HepG2 (cell line): Measurements from ENCODE around the gene UBE3D. TPM values are rescaled to one million over a fixed set of nuclear protein-coding genes. Genes with fewer than 3 reads are reported as not detected.
A peak's percentile ranks its signal among the peaks of the same experiment; 100 is the strongest.

Experiments
- GPBP1L1 ChIP-seq: sonication (generic); formaldehyde crosslinking; IDR thresholded peaks from 2 replicates; pipeline ENCODE4 v1.5.0; 2020; ENCODE audit warnings: mild to moderate bottlenecking, missing genetic modification reagents
- GZF1 ChIP-seq: sonication (generic); formaldehyde crosslinking; IDR thresholded peaks from 2 replicates; pipeline ENCODE4 v1.5.1; 2020; ENCODE audit warnings: mild to moderate bottlenecking, missing genetic modification reagents
- KAT7 ChIP-seq: IDR thresholded peaks from 2 replicates; pipeline ENCODE4 v1.6.1; 2018; ENCODE audit warnings: borderline replicate concordance, missing compliant biosample characterization
- MAFG ChIP-seq: sonication (generic); formaldehyde crosslinking; IDR thresholded peaks from 2 replicates; pipeline ENCODE4 v1.5.1; 2020; ENCODE audit warnings: mild to moderate bottlenecking, missing genetic modification reagents
- NFYB ChIP-seq: sonication (generic); formaldehyde crosslinking; IDR thresholded peaks from 2 replicates; pipeline ENCODE4 v1.4.0; 2020; ENCODE audit warnings: missing genetic modification reagents
- PAX8 ChIP-seq: sonication (generic); formaldehyde crosslinking; IDR thresholded peaks from 2 replicates; pipeline ENCODE4 v1.8.0; 2022; ENCODE audit warnings: mild to moderate bottlenecking, missing genetic modification reagents, borderline replicate concordance
- PLSCR1 ChIP-seq: sonication (generic); formaldehyde crosslinking; IDR thresholded peaks from 2 replicates; pipeline ENCODE4 v1.5.0; 2020; ENCODE audit warnings: missing genetic modification reagents, mild to moderate bottlenecking, borderline replicate concordance
- PRPF4 ChIP-seq: fragments of 200-400 bp; formaldehyde crosslinking; IDR thresholded peaks from 2 replicates; pipeline ENCODE4 v1.6.1; 2016; ENCODE audit warnings: low read length, low read depth; ENCODE audit not compliant: poor library complexity, severe bottlenecking
- TARDBP ChIP-seq: sonication (generic); formaldehyde crosslinking; IDR thresholded peaks from 2 replicates; pipeline ENCODE4 v1.8.0; 2022; ENCODE audit warnings: mild to moderate bottlenecking, missing genetic modification reagents
- ZFP37 ChIP-seq: sonication (generic); formaldehyde crosslinking; IDR thresholded peaks from 2 replicates; pipeline ENCODE4 v1.4.0; 2020; ENCODE audit warnings: missing genetic modification reagents, borderline replicate concordance
- ZFP82 ChIP-seq: sonication (generic); formaldehyde crosslinking; IDR thresholded peaks from 2 replicates; pipeline ENCODE4 v1.5.1; 2020; ENCODE audit warnings: mild to moderate bottlenecking, missing genetic modification reagents, borderline replicate concordance
- ZNF10 ChIP-seq: sonication (generic); formaldehyde crosslinking; IDR thresholded peaks from 2 replicates; pipeline ENCODE4 v1.4.0; 2020; ENCODE audit warnings: mild to moderate bottlenecking, low read depth, missing genetic modification reagents, borderline replicate concordance
- ZNF160 ChIP-seq: sonication (generic); formaldehyde crosslinking; IDR thresholded peaks from 2 replicates; pipeline ENCODE4 v1.8.0; 2022; ENCODE audit warnings: mild to moderate bottlenecking, inconsistent platforms, missing genetic modification reagents
- ZNF260 ChIP-seq: sonication (generic); formaldehyde crosslinking; IDR thresholded peaks from 2 replicates; pipeline ENCODE4 v1.4.0; 2020; ENCODE audit warnings: missing genetic modification reagents, low read depth, mild to moderate bottlenecking, borderline replicate concordance
- ZNF337 ChIP-seq: sonication (generic); formaldehyde crosslinking; IDR thresholded peaks from 2 replicates; pipeline ENCODE4 v1.5.1; 2020; ENCODE audit warnings: missing genetic modification reagents, low read depth, mild to moderate bottlenecking, borderline replicate concordance
- ZNF597 ChIP-seq: sonication (generic); formaldehyde crosslinking; IDR thresholded peaks from 2 replicates; pipeline ENCODE4 v1.5.0; 2020; ENCODE audit warnings: missing genetic modification reagents
- ZNF704 ChIP-seq: sonication (generic); formaldehyde crosslinking; IDR thresholded peaks from 2 replicates; pipeline ENCODE4 v1.8.1; 2023; ENCODE audit warnings: mild to moderate bottlenecking, inconsistent platforms, moderate library complexity, missing genetic modification reagents, borderline replicate concordance
- ZNF720 ChIP-seq: sonication (generic); formaldehyde crosslinking; IDR thresholded peaks from 2 replicates; pipeline ENCODE4 v1.4.0; 2020; ENCODE audit warnings: missing genetic modification reagents
- ZNF772 ChIP-seq: sonication (generic); formaldehyde crosslinking; IDR thresholded peaks from 2 replicates; pipeline ENCODE4 v1.5.0; 2020; ENCODE audit warnings: mild to moderate bottlenecking, missing genetic modification reagents
- ZNF800 ChIP-seq: sonication (generic); formaldehyde crosslinking; IDR thresholded peaks from 2 replicates; pipeline ENCODE4 v1.4.0; 2020; ENCODE audit warnings: missing genetic modification reagents
- ZSCAN12 ChIP-seq: sonication (generic); formaldehyde crosslinking; IDR thresholded peaks from 2 replicates; pipeline ENCODE4 v1.9.0; 2021; ENCODE audit warnings: mild to moderate bottlenecking, missing genetic modification reagents
- polyA plus RNA-seq, 8 experiments: library from polyadenylated mRNA; depleted of rRNA in 3 of 8; stranded (reverse) in 7 of 8; unstranded in 1 of 8; fragments of >200 nt; fragmentation: Illumina TruSeq in 4 of 8; extraction: Trizol in 4 of 8; gene quantifications; 2 replicates each; pipeline versions ENCODE4 v1.2.1 to v1.2.3, GENCODE V29; 2011 to 2016; ENCODE audit warnings: low read depth in 4 of 8, missing spikeins in 1 of 8, mixed read lengths in 1 of 8; ENCODE audit not compliant: insufficient read depth in 1 of 8
- total RNA-seq, 5 experiments: library from RNA; depleted of rRNA; stranded (reverse); fragments of >200 nt; fragmentation: Illumina TruSeq; extraction: Trizol; gene quantifications; 2 replicates each; pipeline ENCODE4 v1.2.3, GENCODE V29; 2016; ENCODE audit warnings: low read depth in 1 of 5

UBE3D gene
- total and polyA plus RNA-seq, 2 of the 13 experiments (the other 11 are each of a cell fraction or from before 2014, with no cell fraction given) = 5.1 to 11.4 TPM

- TF ChIP-seq ZFP82 (CRISPR knock-in tag) (peak; percentile 50; the same call in 1 of the 2 replicates), ZNF800 (CRISPR knock-in tag) (peak; percentile 76), ZNF772 (peak; percentile 82; the same call in 1 of the 2 replicates), GPBP1L1 (no peak), GZF1 (0 out of 2 replicates have a peak, but pooled peaks have one; percentile 56), ZNF597 (CRISPR knock-in tag) (0 out of 2 replicates have a peak, but pooled peaks have one; percentile 32), PLSCR1 (no peak), ZNF337 (no peak), ZNF720 (CRISPR knock-in tag) (no peak), ZSCAN12 (CRISPR knock-in tag) (peak; percentile 60; the same call in 1 of the 2 replicates), PAX8 (CRISPR knock-in tag) (no peak), TARDBP (peak; percentile 29; the same call in 1 of the 2 replicates), KAT7 (CRISPR knock-in tag) (peak; percentile 88; the same call in 1 of the 2 replicates), ZNF160 (CRISPR knock-in tag) (peak; percentile 81; the same call in 1 of the 2 replicates), ZNF260 (CRISPR knock-in tag) (no peak), ZNF10 (CRISPR knock-in tag) (no peak), ZNF704 (CRISPR knock-in tag) (peak; percentile 87; the same call in 1 of the 2 replicates), MAFG (CRISPR knock-in tag) (peak; percentile 50; the same call in 1 of the 2 replicates), ZFP37 (CRISPR knock-in tag) (peak; percentile 67), NFYB (CRISPR knock-in tag) (no peak; the same call in 1 of the 2 replicates), PRPF4 (no peak)
These were observed 2.1 kb upstream of the UBE3D start, which contains the start of gene DOP1A (continued) for GRCh38 chr6:83067448-83068439.
